ENCODE measurements around the gene GJD4.

The GJD4 gene, protein sequence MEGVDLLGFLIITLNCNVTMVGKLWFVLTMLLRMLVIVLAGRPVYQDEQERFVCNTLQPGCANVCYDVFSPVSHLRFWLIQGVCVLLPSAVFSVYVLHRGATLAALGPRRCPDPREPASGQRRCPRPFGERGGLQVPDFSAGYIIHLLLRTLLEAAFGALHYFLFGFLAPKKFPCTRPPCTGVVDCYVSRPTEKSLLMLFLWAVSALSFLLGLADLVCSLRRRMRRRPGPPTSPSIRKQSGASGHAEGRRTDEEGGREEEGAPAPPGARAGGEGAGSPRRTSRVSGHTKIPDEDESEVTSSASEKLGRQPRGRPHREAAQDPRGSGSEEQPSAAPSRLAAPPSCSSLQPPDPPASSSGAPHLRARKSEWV

DNA sequence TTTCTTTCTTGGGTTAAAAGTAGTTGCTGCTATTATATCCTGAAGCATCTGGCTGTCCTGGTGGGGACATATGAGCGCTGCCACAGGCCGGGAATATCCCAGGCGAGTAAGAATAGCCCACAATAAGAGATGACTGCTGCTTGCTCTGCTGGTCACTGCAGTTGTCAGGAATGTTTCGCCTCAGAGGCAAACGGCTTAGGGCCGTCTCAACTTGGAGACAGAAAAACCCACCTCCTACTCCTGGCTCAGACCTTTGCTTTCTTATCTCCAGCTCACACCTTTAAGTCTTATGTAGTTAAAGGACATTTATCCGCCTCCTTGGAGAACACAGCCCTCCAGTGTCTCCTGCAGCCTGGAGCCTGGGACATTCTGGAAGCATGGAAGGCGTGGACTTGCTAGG is at the start of gene GJD4:
GJD4 (plus strand) TSS at position 151 of the 400 bp plus-strand sequence; CDS start at position 378, 227 bp downstream.
- DNase-seq = no peak

DNA sequence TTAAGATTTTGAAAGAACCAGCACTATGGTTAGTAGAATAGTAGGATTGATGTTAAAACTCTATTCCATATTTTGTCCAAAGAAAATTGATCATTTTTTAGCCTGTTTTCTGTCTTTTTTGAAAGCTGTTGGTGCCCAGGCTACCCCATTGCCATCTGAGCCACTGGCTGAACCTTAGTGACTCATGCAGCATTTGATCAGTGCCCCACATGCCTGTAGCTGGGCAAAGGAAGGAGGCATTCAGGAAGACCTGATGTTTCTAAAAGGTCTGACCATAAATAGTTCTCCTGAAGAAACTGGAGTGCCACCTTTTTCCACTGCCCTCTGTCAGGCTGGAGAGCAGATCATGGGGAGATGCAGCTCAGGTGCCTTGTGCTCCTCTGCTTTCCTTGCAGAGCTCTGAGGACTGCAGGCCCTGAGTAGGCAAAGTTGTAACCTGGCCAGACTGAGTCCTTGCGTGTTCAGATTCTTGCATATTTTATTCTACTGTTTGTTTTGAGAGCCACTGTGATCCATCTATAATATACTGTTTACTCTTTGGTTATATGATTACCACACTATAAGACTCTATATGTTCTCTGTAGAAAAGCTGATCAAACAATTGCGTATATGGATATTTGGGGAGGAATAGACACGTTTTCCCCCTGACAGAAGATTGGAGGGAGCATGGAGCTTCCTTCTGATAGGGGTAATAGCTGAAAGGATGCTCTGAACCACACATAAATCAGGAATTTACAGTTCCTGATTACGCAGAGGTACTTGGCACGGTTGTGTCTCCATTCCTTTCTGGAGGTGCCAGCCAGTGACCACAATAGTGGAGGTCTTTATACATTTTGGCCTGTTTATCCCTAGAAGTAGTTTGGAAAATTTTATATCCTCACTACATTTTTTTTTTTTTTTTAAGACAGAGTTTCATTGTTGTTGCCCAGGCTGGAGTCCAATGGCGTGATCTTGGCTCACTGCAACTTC is 48.9 kb upstream of the GJD4 start:
- no peak for DNase-seq

DNA sequence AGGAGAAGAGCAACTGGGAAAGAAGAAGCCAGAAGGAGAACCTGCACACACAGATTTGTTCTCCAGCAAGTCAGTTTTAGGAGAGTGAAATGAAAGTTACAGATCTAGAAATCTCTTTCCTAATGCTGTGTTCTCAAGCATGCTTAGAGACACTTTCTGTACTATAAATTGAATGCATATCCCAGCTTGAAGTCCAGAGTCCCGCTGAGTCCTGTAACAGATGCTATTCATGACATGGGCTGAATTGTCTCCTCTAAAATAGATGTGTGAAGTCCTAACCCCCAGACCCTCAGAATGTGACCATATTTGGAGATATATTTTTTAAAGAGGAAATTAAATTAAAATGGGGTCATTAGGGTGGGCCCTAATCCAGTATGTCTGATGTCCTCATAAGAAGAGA is 46.9 kb upstream of the GJD4 start:
- DNase-seq = no peak

DNA sequence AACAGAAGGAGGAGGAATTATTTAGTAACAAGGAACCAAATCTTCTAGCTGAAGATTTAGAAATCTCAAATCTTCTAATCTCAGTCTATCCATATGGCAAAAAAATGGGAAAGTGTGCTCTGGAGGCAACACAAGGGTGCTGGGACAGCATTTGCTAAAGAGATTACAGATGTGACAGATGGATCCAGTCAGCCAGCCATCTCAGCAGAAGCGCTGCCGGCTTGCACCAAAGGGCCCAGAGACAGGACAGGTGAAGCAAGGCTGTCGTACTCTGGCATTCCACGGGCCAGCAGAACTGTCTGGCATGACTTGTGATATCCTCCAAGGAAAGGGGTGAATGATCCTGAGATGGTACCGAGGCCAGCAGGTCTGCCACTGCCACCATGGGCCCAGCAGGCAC is 45.7 kb upstream of the GJD4 start:
- DNase-seq = no peak

DNA sequence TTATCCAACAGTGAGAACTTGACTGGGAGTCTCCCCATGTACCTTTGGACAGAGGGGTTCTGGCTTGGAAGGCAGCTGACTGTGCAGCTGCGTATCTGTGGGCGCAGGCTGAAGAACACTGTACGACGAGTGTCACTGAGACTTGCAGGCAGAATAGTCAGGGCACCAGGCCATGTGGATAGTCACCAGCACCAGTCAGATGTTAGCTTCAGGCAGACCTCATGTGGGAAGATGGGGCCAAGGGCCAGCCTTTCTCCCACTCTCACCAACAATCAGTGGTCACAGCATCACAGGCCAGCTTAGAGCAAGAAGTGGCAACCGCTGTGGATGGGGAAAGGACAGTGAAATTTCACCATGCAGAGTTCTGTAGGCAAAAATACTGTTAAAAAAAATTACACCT is 43.4 kb upstream of the GJD4 start:
- no peak for DNase-seq

DNA sequence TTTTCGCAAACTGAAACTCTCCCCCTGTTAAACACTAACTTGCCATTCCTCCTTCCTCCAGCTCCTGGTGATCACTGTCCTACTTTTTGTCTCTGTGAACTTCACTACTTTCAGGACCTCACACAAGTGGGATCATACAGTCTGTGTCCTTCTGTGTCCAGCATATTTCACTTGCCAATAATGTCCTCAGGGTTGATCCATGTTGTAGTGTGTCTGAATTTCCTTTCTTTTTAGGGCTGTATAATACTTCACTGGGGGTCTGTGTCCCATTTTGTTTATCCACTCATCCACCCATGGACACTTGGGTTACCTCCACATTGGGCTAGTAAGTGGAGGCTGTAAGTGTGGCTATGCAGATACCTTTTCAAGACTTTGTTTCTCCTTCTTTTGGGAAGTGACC is 42.7 kb upstream of the GJD4 start:
- no peak for DNase-seq

DNA sequence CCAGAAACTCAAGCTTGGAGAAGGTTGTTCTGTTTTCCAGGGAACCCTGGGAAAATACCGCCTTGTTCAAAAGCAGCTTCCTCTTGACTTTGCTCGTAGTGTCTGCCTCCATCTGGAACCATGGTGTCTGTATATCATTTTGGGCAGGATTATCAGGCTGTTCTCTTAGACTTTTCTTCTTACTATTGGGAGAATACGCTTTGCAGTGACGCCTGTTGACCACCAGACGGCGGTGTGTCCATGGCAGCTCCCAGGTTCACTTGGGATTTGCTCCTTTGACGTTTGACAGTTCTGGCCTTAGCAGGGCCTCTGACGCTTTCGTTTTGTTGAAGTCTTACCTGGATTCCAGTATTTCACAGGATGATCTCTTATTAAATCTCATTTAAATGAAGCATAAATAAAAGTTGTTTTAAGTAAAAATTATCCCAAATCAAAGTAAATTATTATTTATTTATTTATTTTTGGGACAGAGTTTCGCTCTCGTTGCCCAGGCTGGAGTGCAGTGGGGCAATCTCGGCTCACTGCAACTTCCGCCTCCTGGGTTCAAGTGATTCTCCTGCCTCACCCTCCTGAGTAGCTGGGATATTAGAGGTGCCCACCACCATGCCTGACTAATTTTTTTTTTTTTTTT is 41.8 kb upstream of the GJD4 start:
- DNase-seq = peak; percentile 68

DNA sequence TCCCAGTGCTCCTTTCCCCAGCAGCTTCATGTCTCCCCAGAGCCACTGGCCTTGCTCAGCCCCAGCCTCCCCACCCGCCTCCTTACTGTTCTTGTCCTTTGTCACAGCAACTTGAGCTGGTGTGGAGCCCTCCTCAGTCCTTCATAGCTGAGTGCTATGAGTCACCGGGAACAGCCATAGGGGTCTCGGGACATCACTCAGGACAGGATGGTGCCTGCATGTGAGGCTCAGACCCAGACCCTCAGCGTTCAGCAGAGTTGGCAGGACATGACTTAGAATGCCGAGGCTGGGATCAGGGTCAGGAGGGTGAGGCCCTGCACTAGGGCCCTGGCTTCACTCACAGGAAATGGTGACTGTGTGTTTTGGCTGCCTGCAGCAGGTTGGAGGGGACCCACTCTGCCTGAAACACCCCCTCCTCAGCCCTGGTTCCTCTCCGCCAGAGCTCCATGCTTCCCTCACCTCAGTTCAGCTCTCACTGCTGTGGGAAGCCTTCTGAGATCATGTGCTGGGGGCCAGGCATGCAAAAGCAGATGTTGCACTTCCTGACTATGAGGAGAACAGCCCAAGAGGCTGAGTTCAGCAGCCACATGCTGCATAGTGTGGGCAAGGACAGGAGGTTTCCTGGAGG is 40.7 kb upstream of the GJD4 start:
- peak; percentile 55 for DNase-seq

DNA sequence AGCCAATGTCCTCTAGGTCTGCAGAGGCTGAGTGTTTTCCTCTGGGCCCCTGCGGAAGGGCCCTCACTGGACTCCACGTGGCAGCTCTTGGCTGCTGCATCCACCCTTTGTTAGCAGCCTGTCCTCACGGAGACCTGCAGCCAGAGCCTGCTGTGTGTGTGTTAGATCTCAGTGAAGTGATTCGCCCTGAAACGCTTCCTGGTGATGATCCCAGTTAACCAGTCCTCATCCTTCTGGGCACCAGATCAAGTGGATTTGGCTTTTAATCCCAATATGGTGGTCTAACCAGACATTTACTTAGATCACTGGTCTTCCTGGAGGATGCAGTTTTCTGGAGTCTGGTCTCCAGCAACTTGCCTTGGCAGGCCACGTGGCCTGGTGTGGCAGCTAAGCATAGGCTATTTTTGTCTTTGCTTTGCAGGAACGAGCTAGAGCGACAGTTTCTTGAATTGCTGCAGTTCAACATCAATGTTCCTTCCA is 39.5 kb upstream of the GJD4 start:
- peak; percentile 67 for DNase-seq

DNA sequence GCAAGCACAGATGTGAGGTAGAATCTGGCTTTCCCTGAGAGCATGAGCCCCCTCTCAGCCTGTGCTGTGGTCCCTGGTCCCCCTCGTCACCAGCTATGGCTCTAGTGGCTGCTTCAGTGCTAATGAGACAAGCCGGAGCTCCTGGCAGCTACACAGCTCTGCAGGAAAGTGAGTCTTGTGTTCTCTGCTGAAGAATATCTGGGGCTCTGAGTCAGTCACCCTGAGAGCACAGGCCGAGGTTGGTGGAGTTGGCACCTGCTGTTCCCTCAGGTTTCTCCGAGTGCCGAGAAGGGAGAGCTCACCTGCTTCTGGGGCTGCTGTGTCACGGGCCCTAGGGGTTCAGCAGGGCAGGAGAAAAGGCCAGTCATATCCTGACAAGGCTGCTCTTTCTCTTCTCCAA is 37.2 kb upstream of the GJD4 start:
- no peak for DNase-seq

DNA sequence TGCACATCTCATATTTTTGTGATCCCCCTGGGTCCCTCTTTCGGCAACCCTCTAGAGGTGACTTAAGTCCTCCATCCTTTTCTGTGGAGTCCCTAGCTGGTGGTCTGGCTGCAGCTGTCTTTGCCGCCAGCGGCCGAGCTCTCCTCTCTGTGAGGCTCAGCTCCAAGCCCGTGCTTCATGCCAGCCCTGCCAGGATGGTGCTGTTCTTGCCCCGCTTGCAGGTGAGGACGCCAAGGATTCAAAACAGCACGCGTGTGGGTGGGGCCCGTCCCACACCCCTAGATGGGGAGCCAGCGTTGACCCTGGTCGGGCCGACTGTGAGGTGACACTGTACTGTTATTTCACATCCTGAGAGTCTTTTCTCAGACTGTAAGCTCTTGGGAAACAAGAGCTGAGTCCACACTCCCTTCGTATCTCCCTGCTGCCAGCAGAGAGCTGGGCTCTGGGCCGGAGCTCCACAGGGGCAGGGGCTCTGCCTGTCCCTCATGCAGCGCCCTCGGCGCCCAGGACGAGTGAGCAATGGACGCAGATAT is 36.6 kb upstream of the GJD4 start:
- no peak for DNase-seq

DNA sequence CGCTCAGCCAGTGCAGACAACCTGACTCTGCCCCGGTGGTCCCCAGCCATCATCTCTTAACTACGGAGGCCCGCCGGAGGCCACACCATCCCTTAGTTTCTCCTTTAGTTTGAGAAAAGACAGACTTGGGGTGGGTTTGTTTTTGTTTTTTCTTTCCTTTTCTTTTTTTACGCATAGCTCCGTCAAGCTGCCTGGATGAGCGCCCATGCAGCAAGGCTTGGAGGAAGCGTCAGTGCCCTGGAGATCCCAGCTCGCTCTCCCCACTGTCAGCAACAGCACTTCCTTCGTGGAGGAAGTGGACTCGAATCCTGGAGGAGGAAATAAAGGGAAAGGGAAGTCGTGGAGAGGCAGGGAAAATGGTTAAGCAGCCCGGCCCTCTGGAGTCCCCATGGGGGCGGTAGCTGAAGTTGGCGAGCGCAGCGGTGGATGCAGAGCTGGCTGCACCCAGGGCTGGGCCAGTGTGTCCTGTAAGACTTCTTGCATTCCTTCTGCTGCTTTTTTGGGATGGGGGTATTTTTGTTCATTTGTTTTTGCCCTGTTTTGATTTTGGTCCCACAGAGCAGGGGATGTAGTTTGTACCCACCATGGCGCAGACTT is 35.9 kb upstream of the GJD4 start:
- no peak for DNase-seq

DNA sequence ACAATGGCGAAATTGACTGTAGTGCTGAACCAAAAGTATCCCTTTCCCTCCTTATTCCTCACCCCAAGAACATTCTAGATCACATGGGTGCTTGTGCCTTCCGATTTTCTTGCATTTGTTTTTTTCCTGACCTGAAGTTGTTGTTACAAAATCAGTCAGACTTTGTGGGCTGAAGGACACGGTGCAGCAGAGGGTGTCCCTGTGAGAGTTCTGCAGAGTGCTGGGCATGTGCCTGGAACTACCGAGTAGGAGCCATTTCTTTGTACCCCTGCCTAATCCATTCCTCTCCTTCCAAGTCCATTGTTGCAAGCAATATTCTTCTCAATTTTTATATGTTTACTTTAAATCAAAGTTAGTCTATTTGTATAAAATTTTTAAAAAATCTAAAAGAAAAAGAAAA is 35.3 kb upstream of the GJD4 start:
- DNase-seq = no peak

DNA sequence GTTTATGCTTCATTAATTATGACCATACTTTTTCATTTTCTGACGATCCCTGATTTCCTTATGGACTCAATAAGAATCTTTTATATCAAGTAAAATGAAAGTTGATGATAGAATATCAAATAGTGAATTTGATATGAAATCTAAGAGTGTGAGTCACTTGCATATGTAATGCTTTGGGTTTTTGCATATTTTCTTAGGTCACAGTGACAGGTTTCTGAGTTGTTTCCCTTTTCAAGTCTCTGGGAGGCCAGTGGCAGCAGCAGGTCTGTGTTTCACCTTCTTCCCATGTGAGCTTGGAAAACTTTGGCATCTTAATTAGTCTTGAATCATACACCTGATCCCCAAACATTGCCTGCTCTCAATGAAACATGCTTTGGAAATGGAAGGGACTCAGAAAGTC is 34.7 kb upstream of the GJD4 start:
- DNase-seq = no peak

DNA sequence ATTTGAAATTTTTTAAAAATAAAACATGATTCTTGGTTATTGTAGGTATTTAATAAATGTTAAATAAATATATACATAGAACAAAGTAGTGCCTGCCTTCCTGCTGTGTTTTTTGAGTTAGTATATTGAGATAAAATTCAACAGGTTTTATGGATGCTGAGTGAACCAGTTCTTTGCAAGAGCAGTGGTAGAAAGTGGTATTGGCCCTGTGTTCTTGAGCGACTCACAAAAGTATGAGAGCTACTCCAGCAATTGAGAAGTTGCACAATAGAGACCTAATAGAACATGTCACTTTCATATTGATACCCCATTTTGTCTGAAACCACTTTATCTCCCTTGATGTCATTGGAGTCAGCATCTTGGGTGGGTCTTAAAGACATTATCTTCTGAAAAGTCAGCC is 32.6 kb upstream of the GJD4 start:
- no peak for DNase-seq

DNA sequence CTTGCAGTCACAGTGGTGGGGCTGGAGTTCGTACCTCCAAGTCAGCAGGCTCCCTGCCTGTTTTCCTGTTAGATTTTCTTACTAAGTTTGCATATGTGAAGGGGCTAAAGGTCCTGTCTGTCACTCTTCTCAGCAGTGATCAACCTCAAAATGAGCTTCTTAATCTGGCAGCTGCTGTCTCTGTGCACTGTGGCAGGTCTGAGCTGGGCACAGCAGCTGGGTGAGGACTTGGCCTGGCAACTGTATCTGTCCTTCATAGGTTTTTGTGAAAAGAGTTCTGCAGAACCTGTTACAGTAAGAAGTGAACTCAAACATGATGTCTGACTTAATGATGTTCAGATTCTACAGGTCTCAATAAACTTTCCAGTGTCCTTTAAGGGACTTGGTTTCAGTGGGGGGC is 31.3 kb upstream of the GJD4 start:
- no peak for DNase-seq

DNA sequence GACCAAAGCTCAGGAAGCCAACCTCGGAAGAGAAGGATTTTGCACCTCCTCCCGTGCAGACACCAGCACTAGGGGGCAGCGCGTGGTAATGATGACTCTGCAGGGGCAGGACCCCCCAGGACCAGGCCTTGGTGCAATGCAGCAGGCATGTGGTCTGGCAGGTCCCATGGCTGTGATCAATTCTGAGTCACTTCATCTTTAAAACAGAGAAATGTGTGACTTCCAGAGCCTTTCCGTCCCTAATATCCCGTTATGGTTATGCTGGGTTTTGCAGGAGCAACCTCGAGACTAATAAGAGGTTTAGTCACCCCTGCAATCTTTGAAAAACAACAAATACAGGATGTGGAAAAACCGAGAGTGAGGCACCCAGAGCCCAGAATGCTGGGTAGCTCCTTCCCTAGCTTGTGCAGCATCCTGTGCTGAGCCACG is 30.2 kb upstream of the GJD4 start:
- peak; percentile 93 for DNase-seq

DNA sequence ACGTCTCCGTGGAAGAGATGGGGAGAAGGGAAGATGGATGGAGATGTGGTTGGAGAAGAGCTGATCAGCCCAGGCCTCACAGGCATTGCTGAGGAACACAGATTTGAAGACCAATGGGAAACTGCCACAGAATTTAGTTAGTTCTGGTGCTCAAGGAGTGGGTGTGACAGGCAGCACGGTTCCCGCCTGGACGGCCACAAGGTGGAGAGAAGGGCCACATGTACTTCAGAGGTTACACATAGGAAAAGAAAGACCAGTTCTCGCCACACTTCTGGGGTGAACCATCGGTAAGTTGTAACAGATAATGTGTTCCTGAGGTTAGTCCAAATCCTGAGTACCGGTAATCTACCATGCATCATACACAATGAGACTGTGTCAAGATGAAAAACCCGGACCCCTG is 29.5 kb upstream of the GJD4 start:
- DNase-seq = no peak

DNA sequence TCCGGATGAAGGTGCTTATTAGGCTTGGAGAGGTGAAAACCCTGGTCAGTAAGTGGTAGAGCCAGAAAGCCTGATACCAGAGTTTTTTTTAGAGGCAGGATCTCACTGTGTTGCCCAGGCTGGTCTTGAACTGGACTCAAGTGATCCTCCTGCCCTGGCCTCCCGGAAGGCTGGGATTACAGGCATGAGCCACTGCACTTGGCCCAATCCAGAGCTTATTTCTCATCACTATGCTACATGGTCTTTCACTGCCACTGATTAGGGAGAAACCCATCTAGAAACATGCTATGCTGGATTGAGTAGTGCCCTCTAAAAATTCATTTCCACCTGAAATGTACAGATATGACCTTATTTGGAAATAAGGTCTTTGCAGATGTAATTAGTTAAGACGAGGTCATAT is 28.4 kb upstream of the GJD4 start:
- DNase-seq = no peak

DNA sequence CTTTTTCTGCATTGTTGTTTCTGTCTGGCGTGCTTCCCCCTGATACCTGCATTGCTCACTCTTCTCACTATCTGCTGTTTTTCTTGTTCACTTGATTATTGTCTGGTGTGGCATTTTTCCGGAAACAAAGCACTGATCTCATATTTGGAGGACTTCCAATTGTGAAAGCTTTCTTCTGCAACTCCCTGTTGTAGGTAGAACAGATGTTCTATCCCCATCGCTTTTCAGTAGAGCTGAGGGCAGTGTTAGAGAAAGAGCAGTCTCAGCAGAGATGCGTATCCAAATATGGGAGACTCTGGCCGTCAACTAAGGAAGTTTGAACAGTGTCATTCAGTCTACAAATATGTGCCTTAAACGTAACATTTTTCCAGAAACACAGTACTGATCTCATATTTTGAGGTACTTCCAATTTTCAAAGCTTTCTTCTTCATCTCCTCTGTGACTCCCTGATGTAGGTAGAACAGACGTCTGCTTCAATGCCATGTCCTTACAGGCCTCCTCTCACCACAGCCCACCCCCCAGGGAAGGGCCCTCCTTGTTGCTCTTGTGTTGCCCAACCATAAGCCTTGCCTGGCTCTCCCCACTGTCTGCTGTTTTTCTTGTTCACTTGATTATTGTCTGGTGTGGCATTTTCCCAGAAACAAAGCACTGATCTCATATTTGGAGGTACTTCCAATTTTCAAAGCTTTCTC is 27.1 kb upstream of the GJD4 start:
- peak; percentile 35 for DNase-seq

DNA sequence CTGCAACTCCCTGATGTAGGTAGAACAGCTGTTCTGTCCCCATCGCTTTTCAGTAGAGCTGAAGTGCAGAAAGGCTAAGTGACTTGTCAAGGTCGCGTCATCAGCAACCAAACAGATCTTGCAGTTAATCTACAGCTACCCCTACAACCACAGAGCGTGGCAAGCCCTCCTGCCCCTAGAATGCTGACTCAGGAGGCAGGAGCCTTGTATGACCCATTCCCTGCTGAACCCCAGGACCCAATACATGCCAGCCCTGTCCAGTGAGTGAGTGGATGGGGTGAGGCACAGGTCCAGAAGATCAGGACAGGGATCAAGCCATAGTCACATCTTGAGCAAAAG is 26.6 kb upstream of the GJD4 start:
- DNase-seq = no peak

DNA sequence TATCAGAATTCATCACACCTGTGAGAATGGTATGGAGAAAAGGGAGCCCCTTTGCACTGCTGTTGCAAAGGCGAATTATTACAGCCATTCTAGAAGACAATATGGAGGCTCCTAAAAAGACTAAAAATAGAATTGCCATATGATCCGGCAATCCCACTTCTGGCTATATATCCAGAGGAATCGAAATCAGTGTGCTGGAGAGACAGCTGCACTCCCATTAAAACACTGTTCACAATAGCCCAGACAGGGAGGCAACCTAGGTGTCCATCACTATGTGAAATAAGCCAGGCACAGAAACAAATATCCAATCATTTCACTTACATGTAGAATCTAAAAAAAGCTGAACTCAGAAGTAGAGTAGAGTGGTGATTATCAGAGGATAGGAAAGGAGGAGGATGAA is 26.0 kb upstream of the GJD4 start:
- no peak for DNase-seq

Data from fibroblast of skin of right biceps (primary cell).